Duodenal mucosa (tissue), 2 donors: ENCODE results near the gene DCUN1D2.

Source experiments
- H3K27ac ChIP-seq: one replicate; pipeline ENCODE4 v1.7.0; 2013; ENCODE audit warnings: low read depth, low read length
- H3K27me3 ChIP-seq, 2 donors: one replicate each; pipeline ENCODE4 v1.7.0; 2013; ENCODE audit warnings: low read length in 2 of 2, control low read depth in 1 of 2; ENCODE audit not compliant: insufficient read depth in 2 of 2, control insufficient read depth in 1 of 2
- H3K36me3 ChIP-seq, 2 donors: one replicate each; pipeline ENCODE4 v1.7.0; 2013; ENCODE audit warnings: low read length in 2 of 2, control low read depth in 1 of 2; ENCODE audit not compliant: insufficient read depth in 2 of 2, control insufficient read depth in 1 of 2
- H3K4me1 ChIP-seq, 2 donors: one replicate each; pipeline ENCODE4 v1.7.0; 2013; ENCODE audit warnings: low read length in 2 of 2, control low read depth in 1 of 2; ENCODE audit not compliant: insufficient read depth in 2 of 2, control insufficient read depth in 1 of 2
- H3K4me3 ChIP-seq, 2 donors: one replicate each; pipeline ENCODE4 v1.7.0; 2013; ENCODE audit warnings: low read length in 2 of 2, low read depth in 1 of 2
- H3K9ac ChIP-seq, 2 donors: one replicate each; pipeline ENCODE4 v1.7.0; 2013; ENCODE audit warnings: low read length in 2 of 2, low read depth in 1 of 2
- H3K9me3 ChIP-seq, 2 donors: one replicate each; pipeline ENCODE4 v1.7.0; 2013; ENCODE audit warnings: low read length in 2 of 2, control low read depth in 1 of 2; ENCODE audit not compliant: control insufficient read depth in 1 of 2

The DCUN1D2 gene

DNA sequence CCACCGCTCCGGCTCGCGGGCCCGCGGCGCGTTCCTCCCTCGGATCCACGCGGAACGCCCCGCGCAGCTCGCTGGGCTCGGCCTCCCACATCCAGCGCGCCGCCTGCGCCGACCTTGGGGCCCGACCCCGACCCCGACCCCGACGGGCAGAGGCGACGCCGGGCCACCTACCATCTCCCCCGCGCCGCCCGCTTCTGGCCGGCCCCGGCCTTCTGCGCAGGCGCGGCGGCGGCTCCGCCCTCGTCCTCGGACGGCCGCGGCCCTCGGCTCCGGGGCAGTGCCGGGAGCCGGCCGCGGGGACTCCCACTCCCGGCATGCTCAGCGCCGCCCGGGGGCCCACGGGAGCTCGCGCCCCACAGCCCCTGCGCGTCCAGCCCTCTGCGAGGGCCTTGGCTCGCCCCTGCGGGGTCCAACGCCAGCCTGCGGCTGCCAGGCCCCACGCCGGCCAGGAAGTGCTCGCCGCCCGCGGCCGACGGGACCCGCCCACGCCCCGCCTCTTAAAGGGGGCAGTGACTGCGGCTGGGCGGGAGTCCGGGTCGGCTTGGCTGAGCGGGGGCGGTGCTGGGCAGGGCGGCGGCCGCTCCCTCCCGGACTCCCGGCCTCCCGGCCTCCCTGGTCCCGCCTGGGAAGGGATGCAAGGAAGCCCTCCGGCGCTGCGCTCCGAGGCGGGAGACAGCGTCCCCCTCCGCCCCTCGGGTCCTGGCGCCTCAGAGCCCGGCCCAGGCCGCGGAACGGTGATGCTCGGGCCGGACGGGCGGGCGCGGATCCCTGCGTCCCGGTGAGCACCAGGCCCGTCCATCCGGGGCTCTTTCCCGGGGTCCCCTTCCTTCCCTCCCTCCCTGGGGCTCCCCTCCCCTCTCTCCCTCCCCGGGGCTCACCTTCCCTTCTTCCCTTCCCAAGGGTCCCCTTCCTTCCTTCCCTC is at the start of gene DCUN1D2:
DCUN1D2 (minus strand) TSS at position 216 of the 922 bp plus-strand sequence; CDS start at position 174, 42 bp downstream.
- H3K4me1 ChIP-seq = peaks cover 32 to 36% of the 10 kb centered on the region in 2 donors
- no peaks in the 10 kb centered on the region for H3K27me3 ChIP-seq
- H3K27ac ChIP-seq = peak within 1 kb of the TSS; percentile 65
- peaks cover 0 to 14% of the 10 kb centered on the region in 2 donors for H3K36me3 ChIP-seq
- no peaks in the 10 kb centered on the region for H3K9me3 ChIP-seq
- H3K4me3 ChIP-seq = peak within 1 kb of the TSS; percentile 71 to 82
- peak within 1 kb of the TSS; percentile 77 to 80 for H3K9ac ChIP-seq

GRCh38 chr13:113539822-113540221 is 49.3 kb upstream of the DCUN1D2 start:
- no peak overlapping the region for H3K4me3 ChIP-seq
- no peak overlapping the region for H3K27ac ChIP-seq
- H3K36me3 ChIP-seq = peaks cover 18 to 27% of the 10 kb centered on the region in 2 donors
- no peaks in the 10 kb centered on the region for H3K27me3 ChIP-seq
- H3K9ac ChIP-seq = no peak overlapping the region
- peaks cover 0 to 4% of the 10 kb centered on the region in 2 donors for H3K9me3 ChIP-seq
- H3K4me1 ChIP-seq = peaks cover 10 to 13% of the 10 kb centered on the region in 2 donors

GRCh38 chr13:113539176-113539575 is 48.7 kb upstream of the DCUN1D2 start:
- Histone ChIP-seq H3K36me3 (peaks cover 13 to 24% of the 10 kb centered on the region in 2 donors), H3K9ac (no peak overlapping the region), H3K4me1 (peaks cover 4 to 7% of the 10 kb centered on the region in 2 donors), H3K4me3 (no peak overlapping the region), H3K27me3 (no peaks in the 10 kb centered on the region), H3K9me3 (peaks cover 0 to 4% of the 10 kb centered on the region in 2 donors), H3K27ac (no peak overlapping the region)

GRCh38 chr13:113538689-113539058 is 48.2 kb upstream of the DCUN1D2 start:
- Histone ChIP-seq H3K36me3 (peaks cover 13 to 24% of the 10 kb centered on the region in 2 donors), H3K9me3 (peaks cover 0 to 4% of the 10 kb centered on the region in 2 donors), H3K27me3 (no peaks in the 10 kb centered on the region), H3K4me3 (no peak overlapping the region), H3K9ac (no peak overlapping the region), H3K4me1 (peaks cover 0 to 6% of the 10 kb centered on the region in 2 donors), H3K27ac (no peak overlapping the region)

DNA sequence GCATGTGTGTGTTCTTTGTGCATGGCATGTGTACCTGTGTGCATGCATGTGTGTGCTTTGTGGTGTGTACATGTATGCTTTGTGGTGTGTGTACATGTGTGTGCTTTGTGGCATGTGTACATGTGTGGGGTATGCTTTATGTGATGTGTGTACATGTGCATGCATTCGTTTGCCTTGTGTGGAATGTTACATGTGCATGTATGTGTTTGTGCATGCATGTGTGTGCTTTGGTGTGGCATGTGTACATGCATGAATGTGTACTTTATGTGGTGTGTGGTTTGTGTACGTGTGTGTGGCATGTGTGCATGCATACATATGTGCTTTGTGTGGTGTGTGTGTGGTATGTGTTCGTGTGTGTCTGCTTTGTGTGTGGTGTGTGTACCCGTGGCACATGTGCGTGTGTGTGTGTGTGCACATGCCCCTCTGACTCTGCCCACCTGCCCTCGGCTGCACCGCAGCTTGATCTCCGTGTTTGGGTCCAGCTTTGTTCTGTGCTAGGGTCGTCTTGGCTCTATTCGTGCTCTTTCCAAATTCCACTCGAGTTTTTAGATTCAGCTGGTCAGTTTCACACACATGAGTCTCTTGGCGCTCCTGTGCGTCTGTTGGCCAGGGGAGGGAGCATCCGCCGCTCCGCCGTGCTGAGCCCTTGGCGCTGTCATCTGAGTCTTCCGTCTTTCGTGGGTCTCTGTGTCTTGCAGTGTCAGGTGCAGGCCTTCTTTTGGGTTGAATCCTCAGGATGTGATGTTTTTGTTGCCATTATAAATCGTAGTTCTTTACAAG is 47.6 kb upstream of the DCUN1D2 start:
- Histone ChIP-seq H3K27ac (no peak overlapping the region), H3K27me3 (no peaks in the 10 kb centered on the region), H3K36me3 (peaks cover 13 to 24% of the 10 kb centered on the region in 2 donors)

DNA sequence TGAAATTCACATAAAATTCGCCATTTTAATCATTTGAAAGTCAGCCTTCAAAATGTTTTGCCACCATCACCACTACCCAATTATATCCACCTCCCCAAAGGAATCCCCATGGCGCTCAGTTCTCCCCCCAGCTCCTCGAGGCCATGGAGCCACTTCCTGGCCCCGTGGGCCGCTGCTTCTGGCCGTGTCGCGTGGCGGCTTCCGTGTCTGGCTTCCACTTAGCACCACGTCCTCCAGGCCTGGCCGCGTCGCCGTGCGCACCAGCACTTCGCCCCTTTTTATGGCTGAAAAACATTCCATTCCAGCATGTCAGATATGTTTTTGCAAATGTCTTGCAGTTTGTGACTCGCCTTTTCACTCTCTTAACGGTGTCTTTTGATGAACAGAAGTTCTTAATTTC is 46.7 kb upstream of the DCUN1D2 start:
- no peak overlapping the region for H3K27ac ChIP-seq
- H3K9ac ChIP-seq = no peak overlapping the region
- peaks cover 0 to 6% of the 10 kb centered on the region in 2 donors for H3K4me1 ChIP-seq
- H3K4me3 ChIP-seq = no peak overlapping the region
- peaks cover 0 to 4% of the 10 kb centered on the region in 2 donors for H3K9me3 ChIP-seq
- H3K27me3 ChIP-seq = no peaks in the 10 kb centered on the region
- H3K36me3 ChIP-seq = peaks cover 9 to 24% of the 10 kb centered on the region in 2 donors

More for the DNA sequence above, 47.6 kb upstream of the DCUN1D2 start:
- Histone ChIP-seq H3K9me3 (peaks cover 0 to 4% of the 10 kb centered on the region in 2 donors), H3K9ac (no peak overlapping the region), H3K4me1 (peaks cover 0 to 6% of the 10 kb centered on the region in 2 donors), H3K4me3 (no peak overlapping the region)

DNA sequence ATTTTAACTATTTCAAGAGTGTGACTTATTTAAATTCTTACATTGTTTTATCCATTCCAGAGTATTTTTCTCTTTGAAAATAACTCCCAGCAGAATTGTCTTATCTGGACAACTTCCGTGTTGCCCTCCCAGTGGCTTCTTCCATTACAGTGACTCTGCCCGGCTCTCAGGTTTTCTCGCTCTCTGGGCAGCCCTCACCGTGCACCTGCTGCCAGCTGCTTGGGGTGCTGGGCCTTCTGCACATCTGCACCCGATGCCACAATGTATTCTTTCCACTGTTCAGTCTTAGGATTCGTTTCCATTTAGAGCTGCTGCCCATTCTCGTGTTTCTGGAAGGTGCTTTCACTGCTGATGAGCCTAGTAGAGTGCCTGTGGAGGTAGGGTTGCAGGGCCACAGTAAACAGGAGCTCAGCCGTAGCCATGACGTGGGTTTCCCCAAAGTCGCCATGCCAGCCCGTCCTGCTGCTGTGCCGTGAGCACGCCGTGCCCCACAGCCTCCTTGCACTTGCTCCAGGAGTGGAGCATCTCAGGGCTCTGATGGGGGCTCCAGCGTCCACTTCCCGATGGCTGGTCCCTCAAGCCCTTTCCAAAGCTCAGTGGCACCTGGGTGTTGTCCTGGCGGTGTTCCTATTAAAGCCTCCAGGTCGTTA is 46.1 kb upstream of the DCUN1D2 start:
- Histone ChIP-seq H3K4me1 (peaks cover 0 to 6% of the 10 kb centered on the region in 2 donors), H3K27me3 (no peaks in the 10 kb centered on the region), H3K4me3 (no peak overlapping the region), H3K9ac (no peak overlapping the region), H3K9me3 (peaks cover 0 to 4% of the 10 kb centered on the region in 2 donors), H3K36me3 (peaks cover 8 to 29% of the 10 kb centered on the region in 2 donors), H3K27ac (no peak overlapping the region)

DNA sequence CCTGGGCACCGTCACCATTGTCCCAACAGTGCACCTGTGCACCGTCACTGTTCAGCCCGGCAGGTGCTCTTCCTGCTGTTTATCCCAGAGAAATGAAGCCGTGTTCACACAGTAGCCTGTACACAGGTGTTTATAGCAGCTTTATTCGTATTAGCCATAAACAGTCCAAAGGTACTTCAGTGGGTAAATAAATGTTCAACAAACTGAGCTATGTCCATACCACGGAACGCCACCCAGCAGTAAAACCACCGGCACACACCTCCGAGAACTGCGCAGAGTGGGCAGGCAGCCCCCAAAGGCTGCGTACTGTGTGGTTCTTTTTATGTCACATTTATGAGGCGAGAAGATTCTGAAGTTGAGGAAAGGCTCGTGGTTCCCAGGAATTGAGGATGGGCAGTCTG is 44.9 kb upstream of the DCUN1D2 start:
- Histone ChIP-seq H3K9me3 (no peaks in the 10 kb centered on the region), H3K27me3 (no peaks in the 10 kb centered on the region), H3K4me1 (peaks cover 0 to 6% of the 10 kb centered on the region in 2 donors), H3K9ac (no peak overlapping the region), H3K4me3 (no peak overlapping the region), H3K27ac (no peak overlapping the region), H3K36me3 (peaks cover 2 to 28% of the 10 kb centered on the region in 2 donors)

DNA sequence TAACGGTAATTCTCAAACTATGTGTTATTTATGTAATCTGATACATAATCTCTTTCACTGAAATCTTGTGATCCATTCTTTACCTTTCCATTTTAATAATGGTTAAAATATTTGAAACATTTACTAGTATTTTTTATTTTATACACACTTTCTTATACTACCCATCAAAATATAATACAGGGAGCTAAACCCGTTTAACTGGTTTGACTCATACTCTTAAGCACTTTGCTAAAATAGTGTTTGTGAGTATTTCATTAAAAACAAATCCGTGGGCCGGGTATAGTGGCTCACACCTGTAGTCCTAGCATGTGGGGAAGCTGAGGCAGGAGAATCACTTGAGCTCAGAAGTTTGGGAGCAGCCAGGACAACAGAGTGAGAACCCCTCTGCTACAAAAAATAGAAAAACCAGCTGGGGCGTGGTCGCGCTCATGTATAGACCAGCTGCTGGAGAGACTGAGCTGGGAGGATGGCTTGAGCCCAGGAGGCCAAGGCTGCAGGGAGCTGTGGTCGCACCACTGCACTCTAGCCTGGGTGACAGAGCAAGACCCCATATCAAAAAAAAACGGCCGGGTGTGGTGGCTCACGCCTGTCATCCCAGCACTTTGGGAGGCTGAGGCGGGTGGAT is 43.8 kb upstream of the DCUN1D2 start:
- H3K36me3 ChIP-seq = peaks cover 2 to 26% of the 10 kb centered on the region in 2 donors
- H3K4me1 ChIP-seq = peaks cover 0 to 6% of the 10 kb centered on the region in 2 donors
- H3K9me3 ChIP-seq = no peaks in the 10 kb centered on the region
- no peak overlapping the region for H3K9ac ChIP-seq
- H3K27me3 ChIP-seq = no peaks in the 10 kb centered on the region
- no peak overlapping the region for H3K27ac ChIP-seq
- no peak overlapping the region for H3K4me3 ChIP-seq
